Mucosa of stomach (tissue), 1 donor: ENCODE results near the gene SHISA7.

Experiments used
- H3K27me3 ChIP-seq: one replicate; pipeline ENCODE4 v1.7.0; 2013; ENCODE audit warnings: mild to moderate bottlenecking, low read length; ENCODE audit not compliant: control insufficient read depth, insufficient read depth
- H3K36me3 ChIP-seq: one replicate; pipeline ENCODE4 v1.7.0; 2013; ENCODE audit warnings: low read length; ENCODE audit not compliant: control insufficient read depth, insufficient read depth
- H3K4me1 ChIP-seq: one replicate; pipeline ENCODE4 v1.7.0; 2013; ENCODE audit warnings: mild to moderate bottlenecking, low read length; ENCODE audit not compliant: control insufficient read depth, insufficient read depth
- H3K4me3 ChIP-seq: one replicate; pipeline ENCODE4 v1.7.0; 2013; ENCODE audit warnings: low read length
- H3K9ac ChIP-seq: one replicate; pipeline ENCODE4 v1.7.0; 2013; ENCODE audit warnings: mild to moderate bottlenecking, low read length, moderate library complexity
- H3K9me3 ChIP-seq: one replicate; pipeline ENCODE4 v1.7.0; 2013; ENCODE audit warnings: mild to moderate bottlenecking, low read length, moderate library complexity; ENCODE audit not compliant: control insufficient read depth
- donor health status: Pancreatic carcinoma.

Gene SHISA7

DNA sequence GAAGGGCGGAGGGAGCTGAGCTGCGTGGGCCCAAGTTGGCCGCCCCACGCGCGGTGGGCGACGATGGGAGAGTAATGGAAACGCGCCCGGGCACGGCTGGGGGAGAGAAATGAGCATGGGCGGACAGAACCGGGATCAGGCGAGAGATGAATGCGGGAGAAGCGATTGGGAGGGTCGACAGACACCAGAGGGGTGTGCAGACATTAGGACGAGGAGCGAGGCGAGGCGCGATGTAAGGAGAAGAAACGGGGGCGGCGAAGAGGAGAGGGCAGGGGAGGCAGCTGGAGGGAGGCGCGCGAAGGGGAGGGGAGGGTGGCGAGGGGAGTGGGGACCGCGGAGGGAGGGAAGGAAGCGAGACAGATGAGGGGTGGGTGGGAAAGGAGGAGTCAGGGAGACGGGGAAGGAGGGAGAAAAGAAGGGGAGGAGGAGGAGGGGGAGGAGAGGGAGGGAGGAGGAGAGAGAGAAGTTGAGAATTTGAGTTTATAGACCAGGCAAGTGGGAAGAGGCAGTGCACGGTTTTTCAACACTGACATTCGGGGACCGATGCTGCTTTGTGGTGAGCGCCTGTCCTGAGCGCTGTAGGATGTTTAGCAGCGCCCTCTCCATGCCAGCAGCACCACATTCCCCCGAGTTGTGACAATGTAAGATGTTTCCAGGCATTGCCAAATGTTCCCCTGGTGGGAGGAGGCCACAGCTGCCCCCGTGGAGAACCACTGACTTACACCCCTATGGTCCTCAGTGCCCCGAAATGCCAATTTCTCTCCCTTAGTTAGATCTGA lies at the start of gene SHISA7:
TSS of gene SHISA7 (minus strand) at position 256 of the 779 bp plus-strand sequence. CDS start 437 bp downstream, outside the sequence.
- H3K9ac ChIP-seq, result no peak within 1 kb of the TSS
- no peak within 1 kb of the TSS for H3K4me3 ChIP-seq
- H3K27me3 ChIP-seq, result peaks cover 70% of the 10 kb centered on the region
- H3K36me3 ChIP-seq, result no peaks in the 10 kb centered on the region
- peaks cover 12% of the 10 kb centered on the region for H3K4me1 ChIP-seq
- no peaks in the 10 kb centered on the region for H3K9me3 ChIP-seq

- Histone ChIP-seq H3K9me3 (no peaks in the 10 kb centered on the region), H3K9ac (no peak overlapping the region), H3K4me1 (peaks cover 13% of the 10 kb centered on the region), H3K36me3 (no peaks in the 10 kb centered on the region), H3K27me3 (peaks cover 11% of the 10 kb centered on the region), H3K4me3 (no peak overlapping the region)
These were observed 49.4 kb upstream of the SHISA7 start for GRCh38 chr19:55492362-55492944.

GRCh38 chr19:55491546-55492360 lies 48.7 kb upstream of the SHISA7 start:
- no peaks in the 10 kb centered on the region for H3K9me3 ChIP-seq
- no peaks in the 10 kb centered on the region for H3K36me3 ChIP-seq
- peaks cover 19% of the 10 kb centered on the region for H3K4me1 ChIP-seq
- no peak overlapping the region for H3K9ac ChIP-seq
- peaks cover 11% of the 10 kb centered on the region for H3K27me3 ChIP-seq
- no peak overlapping the region for H3K4me3 ChIP-seq

GRCh38 chr19:55490478-55491432 lies 47.7 kb upstream of the SHISA7 start:
- H3K9me3 ChIP-seq, result no peaks in the 10 kb centered on the region
- no peak overlapping the region for H3K9ac ChIP-seq
- no peak overlapping the region for H3K4me3 ChIP-seq
- no peaks in the 10 kb centered on the region for H3K36me3 ChIP-seq
- H3K4me1 ChIP-seq, result peaks cover 24% of the 10 kb centered on the region
- peaks cover 11% of the 10 kb centered on the region for H3K27me3 ChIP-seq

- H3K36me3 ChIP-seq, result no peaks in the 10 kb centered on the region
- H3K9me3 ChIP-seq, result no peaks in the 10 kb centered on the region
- H3K9ac ChIP-seq, result no peak overlapping the region
- no peak overlapping the region for H3K4me3 ChIP-seq
- H3K4me1 ChIP-seq, result peaks cover 26% of the 10 kb centered on the region
- peaks cover 11% of the 10 kb centered on the region for H3K27me3 ChIP-seq
These were observed 46.8 kb upstream of the SHISA7 start for GRCh38 chr19:55489711-55490477.

DNA sequence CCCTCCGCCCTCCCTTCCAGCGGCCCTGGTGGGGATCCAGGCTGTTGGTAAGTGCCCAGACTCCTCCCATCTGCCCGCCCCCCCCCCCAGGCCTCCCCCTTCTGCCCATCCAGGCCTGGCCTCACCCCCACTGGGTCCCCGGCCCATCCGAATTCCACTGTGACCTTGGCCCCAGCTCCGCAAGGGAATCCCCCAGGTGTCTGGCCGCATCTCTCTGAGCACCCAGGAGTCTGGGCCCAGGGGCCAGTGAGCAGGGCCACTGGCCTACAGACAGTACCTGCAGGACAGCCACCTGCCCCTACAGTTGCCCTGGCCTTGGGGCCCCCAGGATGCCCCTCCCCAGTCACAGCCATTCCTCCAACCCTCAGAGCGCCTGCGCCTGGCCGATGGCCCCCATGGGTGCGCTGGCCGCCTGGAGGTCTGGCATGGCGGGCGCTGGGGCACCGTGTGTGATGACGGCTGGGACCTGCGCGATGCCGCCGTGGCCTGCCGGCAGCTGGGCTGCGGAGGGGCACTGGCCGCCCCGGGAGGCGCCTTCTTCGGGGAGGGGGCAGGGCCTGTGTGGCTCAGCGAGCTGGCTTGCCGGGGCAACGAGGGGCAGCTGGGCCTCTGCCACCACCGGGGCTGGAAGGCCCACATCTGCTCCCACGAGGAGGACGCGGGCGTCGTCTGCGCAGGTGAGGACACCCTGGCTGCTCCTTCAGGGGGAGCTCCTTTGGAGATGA lies 46.0 kb upstream of the SHISA7 start:
- peaks cover 33% of the 10 kb centered on the region for H3K4me1 ChIP-seq
- H3K4me3 ChIP-seq, result no peak overlapping the region
- no peaks in the 10 kb centered on the region for H3K9me3 ChIP-seq
- no peak overlapping the region for H3K9ac ChIP-seq
- peaks cover 11% of the 10 kb centered on the region for H3K27me3 ChIP-seq
- H3K36me3 ChIP-seq, result no peaks in the 10 kb centered on the region

DNA sequence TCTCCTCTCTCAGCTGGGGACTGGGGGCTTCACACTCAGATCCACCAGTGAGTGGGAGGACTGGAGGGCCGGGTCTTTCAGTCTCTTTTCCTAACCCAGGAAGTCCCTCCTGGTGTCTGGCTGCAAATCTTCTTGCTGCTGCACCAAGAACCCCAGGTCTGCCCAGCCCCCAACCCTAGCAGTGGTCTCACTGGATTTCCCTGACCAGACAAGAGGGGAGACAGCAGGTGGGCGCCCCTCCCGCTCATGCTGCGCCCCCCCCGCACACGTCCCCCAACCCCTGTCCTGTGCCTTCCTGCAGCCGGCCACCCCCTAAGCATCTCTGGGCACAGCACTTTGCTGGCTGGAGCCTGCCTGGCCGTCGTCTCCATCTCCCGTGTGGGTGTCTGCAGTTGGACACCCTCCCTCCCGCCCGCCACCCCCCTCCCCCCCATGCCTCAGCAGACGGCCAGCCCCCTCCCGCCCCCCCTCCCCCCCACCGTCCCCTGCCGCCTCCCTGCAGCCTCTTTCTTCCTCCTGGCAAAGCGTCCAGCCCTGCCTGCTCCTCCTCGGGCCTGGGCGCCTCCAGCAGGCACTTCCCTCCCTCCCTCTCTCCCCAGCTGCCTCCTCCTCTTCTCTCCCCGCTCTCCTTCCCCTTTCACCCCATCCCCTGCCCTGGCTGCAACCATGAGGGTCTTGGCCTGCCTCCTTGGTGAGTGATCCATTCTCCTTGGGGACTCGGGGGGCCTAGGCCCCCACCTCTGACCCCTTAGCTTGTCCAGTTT lies 45.0 kb upstream of the SHISA7 start, which contains the start of gene SSC5D:
TSS of gene SSC5D (plus strand) at position 513 of the 764 bp plus-strand sequence. CDS start at position 667, 154 bp downstream.
- H3K4me3 ChIP-seq, result no peak within 1 kb of the TSS
- H3K36me3 ChIP-seq, result no peaks in the 10 kb centered on the region
- H3K27me3 ChIP-seq, result peaks cover 8% of the 10 kb centered on the region
- H3K9ac ChIP-seq, result no peak within 1 kb of the TSS
- H3K9me3 ChIP-seq, result no peaks in the 10 kb centered on the region
- peaks cover 36% of the 10 kb centered on the region for H3K4me1 ChIP-seq

GRCh38 chr19:55486971-55487923 lies 44.1 kb upstream of the SHISA7 start:
- Histone ChIP-seq H3K9me3 (no peaks in the 10 kb centered on the region), H3K9ac (no peak overlapping the region), H3K27me3 (peaks cover 6% of the 10 kb centered on the region), H3K4me1 (peaks cover 36% of the 10 kb centered on the region), H3K4me3 (no peak overlapping the region), H3K36me3 (no peaks in the 10 kb centered on the region)
